Measurements from ENCODE around the gene TNXB. TPM values are rescaled to one million over a fixed set of nuclear protein-coding genes. Genes with fewer than 3 reads are reported as not detected.

Gene TNXB
- total and polyA plus RNA-seq, 12 donors: 36.2 to 123 (median 61.4) TPM

DNA sequence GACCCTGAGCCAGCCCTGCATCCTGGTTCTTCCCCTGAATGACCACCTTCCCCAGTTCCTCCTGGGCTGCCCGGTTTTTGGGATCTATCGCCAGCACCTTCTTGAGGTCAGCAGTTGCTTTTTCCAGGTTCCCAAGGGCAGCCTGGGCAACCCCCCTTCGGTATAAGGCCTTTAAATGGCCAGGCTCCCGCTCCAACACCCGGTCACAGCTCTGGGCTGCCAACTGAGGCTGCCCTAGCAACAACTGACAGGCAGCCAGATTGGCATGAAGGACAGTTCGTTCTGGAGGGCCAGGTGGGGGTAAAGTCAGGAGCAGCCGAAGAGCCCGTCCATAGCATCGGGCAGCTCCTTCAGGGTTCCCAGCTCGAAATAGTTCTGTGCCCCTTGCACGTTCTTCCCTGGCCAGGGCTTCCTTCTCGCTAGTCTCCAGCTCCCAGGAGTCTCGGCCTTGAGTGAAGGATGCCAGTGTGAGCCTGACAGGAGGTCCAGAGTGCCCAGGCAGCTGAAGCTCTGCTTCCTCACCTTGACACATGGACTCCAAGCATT is 19.7 kb upstream of the TNXB start:
- H3K9me3 ChIP-seq: no peaks in the 10 kb centered on the region
- ATAC-seq: no peak
- TF ChIP-seq, protein P1, sequence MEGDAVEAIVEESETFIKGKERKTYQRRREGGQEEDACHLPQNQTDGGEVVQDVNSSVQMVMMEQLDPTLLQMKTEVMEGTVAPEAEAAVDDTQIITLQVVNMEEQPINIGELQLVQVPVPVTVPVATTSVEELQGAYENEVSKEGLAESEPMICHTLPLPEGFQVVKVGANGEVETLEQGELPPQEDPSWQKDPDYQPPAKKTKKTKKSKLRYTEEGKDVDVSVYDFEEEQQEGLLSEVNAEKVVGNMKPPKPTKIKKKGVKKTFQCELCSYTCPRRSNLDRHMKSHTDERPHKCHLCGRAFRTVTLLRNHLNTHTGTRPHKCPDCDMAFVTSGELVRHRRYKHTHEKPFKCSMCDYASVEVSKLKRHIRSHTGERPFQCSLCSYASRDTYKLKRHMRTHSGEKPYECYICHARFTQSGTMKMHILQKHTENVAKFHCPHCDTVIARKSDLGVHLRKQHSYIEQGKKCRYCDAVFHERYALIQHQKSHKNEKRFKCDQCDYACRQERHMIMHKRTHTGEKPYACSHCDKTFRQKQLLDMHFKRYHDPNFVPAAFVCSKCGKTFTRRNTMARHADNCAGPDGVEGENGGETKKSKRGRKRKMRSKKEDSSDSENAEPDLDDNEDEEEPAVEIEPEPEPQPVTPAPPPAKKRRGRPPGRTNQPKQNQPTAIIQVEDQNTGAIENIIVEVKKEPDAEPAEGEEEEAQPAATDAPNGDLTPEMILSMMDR (IDR thresholded peaks at IDR 0.05): no peak
- peaks cover 0 to 34% (median 22%) of the 10 kb centered on the region in 9 donors for H3K36me3 ChIP-seq
- DNase-seq: no peak
- H3K27me3 ChIP-seq: peaks cover 0 to 1% (median 0%) of the 10 kb centered on the region in 7 donors
- peaks cover 16 to 39% (median 34%) of the 10 kb centered on the region in 9 donors for H3K4me1 ChIP-seq
- intact Hi-C loops (cut with DNase I): loop anchor here in 6 of 10 donors (2.0 to 10.0 kb wide), 3 partner anchors 46 to 63 kb away; partner anchors contain the start of genes AGPAT1 (in 4 of the 6), RNF5 (in 3 of the 6), GPSM3 (in 2 of the 6) and PBX2 (in 2 of the 6)
- H3K4me3 ChIP-seq: peak overlapping the region in 9 of 10 donors; percentile 48 to 97 (median 67)
- 87 to 89% methylated on average over 13 of the region's 13 CpGs for WGBS, 2 donors
- peak overlapping the region in 9 of 10 donors; percentile 25 to 94 (median 84) for H3K27ac ChIP-seq

DNA sequence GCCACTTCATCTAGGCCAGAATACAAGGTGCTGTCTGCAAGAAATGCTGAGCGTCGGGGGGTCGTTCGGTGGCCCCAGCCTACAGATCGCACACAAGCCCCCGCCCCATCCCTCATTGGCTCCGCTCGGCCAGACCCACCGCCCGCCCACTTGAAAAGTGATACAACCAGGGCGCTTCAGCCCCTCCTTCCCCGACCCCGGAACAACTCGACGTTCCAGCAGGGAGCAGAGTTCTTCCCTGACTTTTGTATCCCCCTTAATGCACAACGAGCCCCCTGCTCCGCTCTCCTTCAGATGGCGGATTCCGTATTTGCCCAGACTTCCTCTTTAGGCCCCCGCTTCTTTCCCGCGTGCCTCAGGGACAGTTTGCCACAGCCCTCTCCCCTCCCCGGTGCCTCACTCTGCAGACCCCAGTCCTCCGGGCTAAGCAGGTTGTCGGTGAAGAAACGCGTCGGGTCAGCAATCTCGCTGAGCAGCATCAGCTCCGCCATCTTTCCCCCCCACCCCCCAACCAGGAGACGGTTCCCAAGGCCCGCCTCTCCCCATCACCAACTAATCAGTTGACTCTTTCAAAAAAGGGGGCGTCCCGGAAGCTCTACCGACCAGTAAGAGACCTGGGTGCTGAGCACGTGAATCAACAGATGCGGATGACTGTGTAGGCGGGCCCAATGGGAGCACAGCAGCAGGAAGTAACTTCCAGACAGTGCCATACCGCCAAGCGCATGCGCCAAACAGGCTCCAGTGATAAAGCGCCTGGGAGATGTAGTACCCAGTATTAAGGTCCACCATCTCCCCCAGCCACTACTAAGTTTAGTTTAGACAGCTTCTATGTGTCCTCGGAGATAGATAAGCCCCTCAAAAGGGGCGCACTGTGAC is 18.8 kb upstream of the TNXB start, which contains the start of gene ATF6B:
ATF6B (minus strand) TSS at position 530 of the 876 bp plus-strand sequence; CDS start at position 491, 39 bp downstream.
- no peaks in the 10 kb centered on the region for H3K27me3 ChIP-seq
- DNase-seq: peak; percentile 96 to 100
- peak within 1 kb of the TSS; percentile 60 to 97 (median 86) for H3K4me3 ChIP-seq
- intact Hi-C loops (cut with DNase I): loop anchor here in 6 of 10 donors (2.0 to 10.0 kb wide), 3 partner anchors 47 to 64 kb away; partner anchors contain the start of genes AGPAT1 (in 4 of the 6), RNF5 (in 3 of the 6), GPSM3 (in 2 of the 6) and PBX2 (in 2 of the 6)
- peaks cover 16 to 44% (median 34%) of the 10 kb centered on the region in 9 donors for H3K4me1 ChIP-seq
- peak within 1 kb of the TSS; percentile 72 to 94 (median 85) for H3K27ac ChIP-seq
- TF ChIP-seq, protein P1 (IDR thresholded peaks at IDR 0.05): no peak
- no peaks in the 10 kb centered on the region for H3K9me3 ChIP-seq
- 0% methylated on average over 43 to 44 of the region's 44 CpGs for WGBS, 2 donors
- peaks cover 0 to 43% (median 29%) of the 10 kb centered on the region in 9 donors for H3K36me3 ChIP-seq
- peak; percentile 94 to 96 (median 95) for ATAC-seq

DNA sequence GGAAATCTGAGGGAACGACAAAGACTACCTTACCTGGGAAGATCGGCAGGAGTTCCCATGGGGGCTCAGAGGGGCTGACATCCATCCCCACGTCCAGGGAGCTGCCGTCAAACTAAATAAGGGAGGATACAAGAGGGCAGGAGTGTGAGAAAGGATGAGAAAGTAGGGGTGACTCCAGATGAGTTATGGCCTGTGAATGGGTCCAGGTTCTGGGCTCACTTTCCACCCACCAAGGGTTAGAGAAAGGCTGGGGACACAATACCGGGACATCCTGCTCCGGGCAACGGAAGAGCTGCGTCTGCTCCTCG is 18.2 kb upstream of the TNXB start:
- H3K27ac ChIP-seq: peak overlapping the region; percentile 64 to 93 (median 82)
- no peak for ATAC-seq
- H3K4me1 ChIP-seq: peaks cover 16 to 47% (median 34%) of the 10 kb centered on the region in 9 donors
- no peaks in the 10 kb centered on the region for H3K27me3 ChIP-seq
- H3K4me3 ChIP-seq: peak overlapping the region; percentile 60 to 97 (median 86)
- TF ChIP-seq, protein P1 (IDR thresholded peaks at IDR 0.05): no peak
- H3K9me3 ChIP-seq: no peaks in the 10 kb centered on the region
- DNase-seq: no peak
- WGBS, 2 donors: 5 to 6% methylated on average over 9 of the region's 9 CpGs
- intact Hi-C loops (cut with DNase I): loop anchor here in 5 of 10 donors (5.0 to 10.0 kb wide), 2 partner anchors 47 to 65 kb away; partner anchors contain the start of genes AGPAT1 (in 3 of the 5), RNF5 (in 3 of the 5), GPSM3 (in 2 of the 5) and PBX2 (in 2 of the 5)
- peaks cover 0 to 49% (median 33%) of the 10 kb centered on the region in 9 donors for H3K36me3 ChIP-seq

DNA sequence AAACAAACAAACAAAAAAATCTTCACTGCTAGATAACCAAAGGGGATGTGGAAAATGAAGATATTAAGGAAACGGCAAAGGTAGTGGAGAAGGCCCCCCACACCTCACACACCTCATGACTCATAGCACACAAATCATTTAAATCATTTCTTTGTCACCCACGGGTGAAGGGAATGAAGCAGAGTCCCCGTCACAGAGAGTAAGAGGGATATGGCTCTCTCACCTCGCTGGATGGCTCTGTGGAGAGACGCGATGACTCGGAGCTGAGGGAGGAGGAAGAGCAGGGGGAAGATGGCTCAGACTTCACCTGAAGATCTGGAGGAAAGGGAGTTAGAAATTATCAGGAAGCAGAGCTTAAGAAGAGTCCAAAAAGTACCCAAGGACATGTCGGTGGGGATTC is 17.7 kb upstream of the TNXB start:
- no peaks in the 10 kb centered on the region for H3K27me3 ChIP-seq
- peaks cover 16 to 47% (median 34%) of the 10 kb centered on the region in 9 donors for H3K4me1 ChIP-seq
- peak overlapping the region in 9 of 10 donors; percentile 60 to 97 (median 83) for H3K4me3 ChIP-seq
- DNase-seq (no peak), ATAC-seq (no peak)
- H3K36me3 ChIP-seq: peaks cover 0 to 54% (median 35%) of the 10 kb centered on the region in 9 donors
- TF ChIP-seq, protein P1 (IDR thresholded peaks at IDR 0.05): no peak
- intact Hi-C loops (cut with DNase I): loop anchor here in 5 of 10 donors (5.0 to 10.0 kb wide), 2 partner anchors 48 to 65 kb away; partner anchors contain the start of genes AGPAT1 (in 3 of the 5), RNF5 (in 3 of the 5), GPSM3 (in 2 of the 5) and PBX2 (in 2 of the 5)
- WGBS, 2 donors: 65 to 68% methylated on average over 8 of the region's 8 CpGs
- H3K9me3 ChIP-seq: no peaks in the 10 kb centered on the region
- peak overlapping the region in 2 of 10 donors; percentile 91 to 93 for H3K27ac ChIP-seq
